Measurements from ENCODE around the gene MEIS2.
A peak's percentile ranks its signal among the peaks of the same experiment; 100 is the strongest.

The MEIS2 gene

GRCh38 chr15:36901012-36901411 is 199.3 kb downstream of the MEIS2 start:
- DNase-seq (ENCODE audit: low read depth in 2 of 2): no peak

- DNase-seq (ENCODE audit: low read depth in 2 of 2): no peak
Measured at GRCh38 chr15:36899696-36900095, 200.7 kb downstream of the MEIS2 start.

DNA sequence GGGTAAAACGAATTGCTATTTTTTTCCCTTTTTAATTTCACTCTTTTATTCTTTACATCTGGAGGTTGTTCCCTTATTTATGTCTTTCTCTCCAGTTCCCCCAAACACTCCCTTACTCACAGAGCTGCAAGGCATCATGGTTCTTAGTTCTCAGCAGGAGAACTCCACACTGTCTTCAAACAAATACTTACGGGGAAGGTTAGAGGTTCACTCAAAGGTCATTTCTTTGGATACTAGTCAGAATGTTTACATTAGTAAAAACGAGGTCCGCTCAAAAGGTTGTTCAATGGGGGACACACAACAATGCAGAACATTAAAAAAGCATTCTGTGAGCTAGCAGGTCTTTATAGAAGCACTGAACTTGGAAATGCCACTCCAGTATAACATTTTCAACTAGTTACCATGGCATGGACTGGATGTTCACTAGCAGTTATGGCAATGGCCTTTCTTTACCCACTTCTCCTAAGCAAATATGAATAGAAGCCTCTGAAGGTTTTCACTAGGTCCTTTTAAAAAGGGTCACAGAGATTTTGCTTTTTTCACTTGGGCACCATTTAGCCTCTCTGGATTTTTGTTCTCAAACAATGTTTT is 201.7 kb downstream of the MEIS2 start:
- DNase-seq (ENCODE audit: low read depth in 2 of 2): no peak

- no peak for DNase-seq (ENCODE audit: low read depth in 2 of 2)
Measured at GRCh38 chr15:36897834-36898233, 202.5 kb downstream of the MEIS2 start.

DNA sequence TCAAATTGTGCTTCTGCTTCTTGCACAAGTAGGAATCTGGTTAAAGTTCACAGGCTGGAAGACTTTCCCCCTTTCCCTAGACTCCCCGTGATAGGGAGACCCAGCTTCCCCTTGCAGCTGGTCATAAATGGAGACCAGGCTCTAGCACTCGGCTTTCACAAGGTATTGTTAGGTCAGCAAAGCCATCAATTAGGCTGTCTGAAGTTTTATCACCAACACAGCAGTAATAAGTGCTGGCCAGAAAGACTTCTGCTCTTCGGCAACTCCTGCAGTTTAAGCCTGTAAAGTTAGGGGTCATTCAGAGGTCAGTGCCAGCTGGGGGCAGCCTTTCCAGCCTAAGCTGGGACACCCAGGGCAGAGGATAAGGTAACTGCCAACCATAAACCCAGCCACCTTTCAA is 203.4 kb downstream of the MEIS2 start:
- no peak for DNase-seq (ENCODE audit: low read depth in 2 of 2)

GRCh38 chr15:36894075-36894474 is 206.3 kb downstream of the MEIS2 start:
- DNase-seq (ENCODE audit: low read depth in 2 of 2): no peak

DNA sequence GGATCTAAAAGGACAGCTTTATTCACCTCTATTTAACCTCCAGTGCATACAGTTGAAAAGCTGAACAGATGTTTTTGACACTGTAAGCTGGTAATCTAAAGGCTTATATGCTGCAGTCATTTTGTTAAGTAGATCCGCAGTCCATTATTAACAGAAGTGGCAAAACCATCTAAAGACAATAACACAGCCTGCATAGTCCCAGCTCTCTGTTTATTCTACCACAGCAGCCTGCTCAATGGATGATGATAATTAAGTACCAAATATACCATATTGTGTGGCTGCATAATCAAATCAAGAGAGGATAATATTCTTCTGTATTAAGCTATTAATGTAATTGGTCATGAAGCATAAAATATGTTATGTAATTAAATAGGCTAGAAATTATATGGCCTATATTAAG is 207.1 kb downstream of the MEIS2 start:
- no peak for DNase-seq (ENCODE audit: low read depth in 2 of 2)

DNA sequence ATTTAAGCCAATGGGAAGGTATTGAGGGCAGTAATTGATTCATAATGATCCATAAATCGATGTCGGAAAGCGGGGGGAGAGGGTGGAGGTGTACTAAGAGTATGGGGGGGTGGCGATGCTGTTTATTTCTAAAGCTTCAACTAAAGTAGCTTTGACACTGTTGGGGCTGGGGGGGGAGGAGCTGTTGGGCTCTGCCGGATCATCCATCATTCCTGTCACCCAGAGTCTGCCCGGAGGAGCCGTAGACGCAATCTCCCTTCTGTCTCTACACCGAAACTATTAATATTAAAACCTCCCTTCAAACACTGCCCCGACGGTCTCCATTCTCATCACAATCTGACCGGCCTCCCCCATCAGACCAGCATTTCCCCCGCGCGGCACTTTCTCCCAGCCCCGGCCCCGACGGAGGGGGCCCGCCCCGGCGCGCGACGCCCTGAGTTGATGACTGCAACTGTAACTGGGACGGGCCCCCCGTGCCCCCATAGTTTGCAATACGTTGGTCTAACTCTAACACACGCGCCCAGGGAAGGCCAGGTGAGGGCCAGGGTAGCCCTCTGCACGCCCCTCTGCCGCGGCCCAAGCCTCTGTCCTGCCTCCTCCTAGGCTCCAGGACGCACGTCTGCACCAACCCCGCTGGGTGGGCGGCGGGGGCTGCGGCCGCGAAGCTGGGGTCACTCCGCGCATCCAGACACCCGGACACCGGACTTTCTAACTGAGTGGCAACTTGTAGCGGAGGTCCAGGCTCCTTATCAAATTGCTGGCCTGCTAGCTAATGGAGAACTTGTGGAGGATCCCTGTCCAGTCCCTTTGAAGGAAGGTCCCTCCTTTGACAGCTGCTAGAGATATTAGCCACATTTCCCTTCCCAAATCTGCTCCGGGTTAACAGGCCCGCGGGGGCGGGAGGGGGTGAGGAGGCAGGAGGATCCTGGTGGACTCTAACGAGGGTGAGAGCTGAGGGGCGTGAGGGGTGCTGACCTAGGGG is 212.0 kb downstream of the MEIS2 start:
- no peak for DNase-seq (ENCODE audit: low read depth in 2 of 2)

GRCh38 chr15:36887214-36887961 is 213.0 kb downstream of the MEIS2 start:
- no peak for DNase-seq (ENCODE audit: low read depth in 2 of 2)

- DNase-seq (ENCODE audit: low read depth in 2 of 2): no peak
Measured at GRCh38 chr15:36886701-36887100, 213.6 kb downstream of the MEIS2 start.

DNA sequence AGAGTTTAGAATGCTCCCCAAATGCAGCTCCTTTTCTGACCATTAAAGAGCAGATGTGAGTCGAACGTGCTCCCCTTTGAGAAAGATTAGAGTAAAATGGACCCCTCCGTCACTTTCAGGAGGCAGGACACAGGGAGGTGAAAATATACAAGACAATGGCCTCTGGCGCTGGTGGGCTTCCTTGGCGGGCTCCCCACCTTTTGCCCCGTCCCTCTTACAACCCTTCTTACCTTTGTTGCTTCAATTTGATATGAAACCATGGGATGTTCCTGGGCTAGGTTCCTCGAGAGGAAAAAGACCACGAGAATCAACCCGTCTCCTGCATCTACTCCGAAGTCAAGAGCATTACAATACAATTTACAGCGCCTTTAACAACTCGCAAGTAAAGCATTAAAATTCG is 214.2 kb downstream of the MEIS2 start:
- no peak for DNase-seq (ENCODE audit: low read depth in 2 of 2)

DNA sequence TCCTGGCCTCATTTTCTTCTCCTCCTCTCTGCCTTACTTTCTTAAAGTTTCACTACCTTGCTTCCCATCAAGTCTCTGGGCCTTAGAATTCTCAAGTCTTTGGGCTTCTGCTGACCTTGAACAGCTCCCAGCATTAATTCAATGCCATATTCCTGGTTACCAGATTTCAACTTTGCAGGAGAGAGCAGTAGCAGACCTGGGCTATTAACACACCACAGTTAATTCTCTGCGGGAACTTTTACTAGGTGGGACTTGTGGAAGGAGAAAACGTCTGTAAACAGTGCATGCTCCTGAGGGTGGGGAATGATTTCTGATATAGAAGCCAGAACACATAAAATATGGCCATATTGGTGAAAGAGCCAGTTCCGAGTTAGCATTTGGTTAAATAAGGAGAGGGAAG is 214.6 kb downstream of the MEIS2 start:
- no peak for DNase-seq (ENCODE audit: low read depth in 2 of 2)

- no peak for DNase-seq (ENCODE audit: low read depth in 2 of 2)
Measured at GRCh38 chr15:36884936-36885635, 215.3 kb downstream of the MEIS2 start.

GRCh38 chr15:36884518-36884875 is 215.9 kb downstream of the MEIS2 start:
- no peak for DNase-seq (ENCODE audit: low read depth in 2 of 2)

DNA sequence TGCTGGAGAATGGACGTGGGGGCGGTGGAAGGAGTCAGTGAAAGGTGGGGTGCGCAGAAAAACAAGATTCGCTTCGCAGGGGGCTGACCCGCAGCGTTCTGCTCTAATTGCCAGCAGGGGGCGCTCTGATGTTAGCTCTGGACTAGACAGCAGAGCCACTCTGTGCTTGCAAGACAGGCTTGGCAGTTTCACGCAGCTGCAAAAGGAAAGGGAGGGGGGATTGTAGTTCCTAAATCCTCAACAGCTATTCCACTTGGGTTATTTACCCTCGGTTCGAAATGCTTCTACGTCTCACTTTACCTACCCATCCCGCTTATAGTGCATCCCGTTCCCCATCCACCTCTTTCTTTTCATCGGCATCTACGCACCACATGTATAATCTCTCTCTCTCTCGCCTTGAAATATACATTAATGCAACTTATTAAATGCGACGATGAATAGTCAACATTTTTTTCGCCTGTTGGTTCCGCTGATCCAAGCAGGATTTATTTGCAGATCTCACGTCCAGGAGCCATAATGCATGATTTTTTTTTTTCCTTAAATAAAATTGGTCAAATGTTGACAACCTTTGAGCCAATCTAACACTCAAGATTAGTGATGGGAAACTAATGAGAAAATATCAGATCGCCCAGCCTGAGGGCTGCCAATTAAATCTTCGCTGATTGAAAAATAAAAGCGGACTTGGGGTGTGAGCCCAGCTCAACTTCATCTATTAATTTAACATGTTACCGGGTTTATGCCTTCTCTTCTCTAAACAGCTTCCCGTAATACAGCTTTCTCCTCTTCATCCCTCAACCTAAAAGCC is 216.4 kb downstream of the MEIS2 start:
- peak in 1 of 2 donors; percentile 3 for DNase-seq (ENCODE audit: low read depth in 2 of 2)

DNA sequence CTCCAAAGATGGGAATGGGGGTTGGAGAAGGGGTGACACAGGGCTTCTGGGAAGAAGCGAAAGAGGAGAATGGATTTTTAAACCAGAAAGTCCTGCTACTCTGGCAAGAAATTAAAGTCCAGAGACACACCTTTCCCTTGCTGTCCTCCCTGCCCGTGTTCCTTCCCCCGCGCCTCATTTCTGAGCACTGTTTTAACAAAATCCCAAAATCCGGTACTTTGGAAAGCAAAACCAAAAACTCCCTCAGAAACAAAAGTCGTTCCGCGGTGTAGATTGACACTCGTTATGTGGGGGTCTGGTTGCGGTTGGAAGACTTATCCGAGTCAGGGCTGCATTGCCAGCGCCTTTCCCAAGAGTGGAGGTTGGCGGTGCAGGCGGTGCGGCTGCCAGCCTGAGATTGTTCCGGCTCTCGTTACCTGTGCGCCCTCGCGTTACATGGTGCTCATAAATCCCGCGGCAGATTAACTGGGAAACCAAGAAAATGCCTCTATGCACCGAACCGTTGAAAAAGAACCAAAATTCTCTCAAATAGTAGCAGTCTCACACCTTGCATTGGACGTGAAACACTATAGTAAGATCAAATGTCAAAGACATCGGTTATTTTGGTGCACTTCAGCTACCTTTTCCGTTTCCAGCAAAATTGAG is 217.7 kb downstream of the MEIS2 start:
- no peak for DNase-seq (ENCODE audit: low read depth in 2 of 2)

DNA sequence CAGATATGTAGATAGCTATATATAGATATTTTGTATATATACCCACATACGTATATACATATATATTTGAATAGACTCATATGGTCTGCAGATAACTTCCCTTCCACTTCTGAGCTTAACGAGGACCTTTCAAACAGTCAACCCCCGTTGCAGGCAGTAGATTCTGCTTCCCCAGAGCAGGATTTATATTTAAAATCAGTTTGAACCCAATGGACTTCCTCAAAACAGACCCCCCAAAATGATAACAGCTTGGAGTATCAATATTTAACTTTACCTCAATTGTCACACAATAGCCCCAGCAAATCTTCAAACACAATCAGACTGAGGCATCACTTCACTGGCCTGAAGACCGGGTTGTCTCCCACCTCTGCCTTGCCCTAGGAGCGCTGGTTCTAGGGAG is 218.3 kb downstream of the MEIS2 start:
- no peak for DNase-seq (ENCODE audit: low read depth in 2 of 2)

- no peak for DNase-seq (ENCODE audit: low read depth in 2 of 2)
Measured at GRCh38 chr15:36881516-36881915, 218.8 kb downstream of the MEIS2 start.

GRCh38 chr15:36880913-36881460 is 219.4 kb downstream of the MEIS2 start:
- DNase-seq (ENCODE audit: low read depth in 2 of 2): no peak

DNA sequence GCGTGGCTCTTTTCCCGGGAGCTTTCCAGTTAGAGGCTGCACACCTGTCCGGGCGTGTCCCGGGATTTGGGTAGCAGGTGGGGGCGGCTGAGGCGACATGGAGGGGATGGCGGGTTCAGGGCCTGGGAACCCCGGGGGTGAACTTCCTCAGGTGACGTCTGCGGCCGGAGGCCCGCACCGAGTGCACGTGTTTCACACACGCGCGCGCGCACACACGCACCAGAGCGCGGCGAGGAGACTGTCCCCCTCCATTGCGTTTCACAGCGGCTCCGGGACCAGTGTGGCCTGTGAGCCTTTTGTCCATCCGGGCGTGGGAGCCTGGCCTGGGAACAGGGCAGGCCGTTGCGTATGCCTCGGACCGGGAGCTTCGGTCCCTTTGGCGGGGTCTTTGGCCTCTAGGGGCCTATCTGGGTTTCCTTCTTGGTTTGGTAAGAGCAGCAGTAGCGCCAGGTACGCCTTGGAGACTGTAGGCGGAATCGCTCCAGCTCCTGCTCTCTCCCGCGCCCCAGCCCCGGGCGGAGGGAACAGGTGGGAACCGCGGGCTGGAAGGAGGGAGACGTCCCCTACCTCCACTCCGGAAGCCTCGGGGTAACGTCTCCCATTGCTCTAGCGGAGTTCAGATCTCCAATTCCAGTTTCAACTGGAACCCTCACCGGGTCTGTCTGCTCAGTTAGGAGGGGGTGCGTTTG is 220.0 kb downstream of the MEIS2 start:
- DNase-seq (ENCODE audit: low read depth in 2 of 2): no peak
